HG03432 (cell line): ENCODE data around the gene SOX30.

Source experiments
- ATAC-seq: cut with Tn5 transposase; IDR thresholded peaks from one replicate; pipeline ENCODE4 v1.9.1; 2021; ENCODE audit warnings: mild to moderate bottlenecking, moderate library complexity; ENCODE audit not compliant: unreplicated experiment

SOX30 gene

GRCh38 chr5:157578079-157578780, 74.0 kb downstream of the SOX30 start:
- ATAC-seq, result no peak

GRCh38 chr5:157576678-157577077, 75.6 kb downstream of the SOX30 start:
- no peak for ATAC-seq
